Endothelial cell of umbilical vein (primary cell): ENCODE data around the gene ATP6AP2. TPM values are rescaled to one million over a fixed set of nuclear protein-coding genes. Genes with fewer than 3 reads are reported as not detected.

Experiments used
- BruUV-seq: library from RNA; stranded (reverse); fragments of 400-500 nt; replicated peaks from 2 replicates; lab custom pipeline; 2021; lab: Mats Ljungman, UMichigan
- CTCF ChIA-PET: fragments of 300-600, 350-600 bp; sonication (Branson Sonifier 250); formaldehyde crosslinking; loops from one replicate; lab custom pipeline; 2021; ENCODE audit warnings: antibody characterized with exemption, inconsistent platforms; lab: Charles Lee
- POLR2A ChIA-PET: fragments of 300-600, 350-600 bp; sonication (Branson Sonifier 250); formaldehyde crosslinking; loops from one replicate; lab custom pipeline; 2021; ENCODE audit warnings: antibody characterized with exemption, inconsistent platforms; lab: Charles Lee
- DNase-seq: peaks from one replicate; pipeline ENCODE4 v3.0.0-alpha.2; 2011; ENCODE audit warnings: low read depth, low spot score
- FAIRE-seq: peaks from 2 replicates; lab custom pipeline; 2011; peaks lifted over from hg19 to GRCh38; lab: Jason Lieb, UNC
- H2AFZ ChIP-seq: 2 replicates; pipeline ENCODE4 v1.6.0; 2012; ENCODE audit warnings: low read depth, low read length, control low read depth, inconsistent platforms
- H3K27ac ChIP-seq: 2 replicates; pipeline ENCODE4 v1.5.1; 2011; ENCODE audit warnings: low read depth, mild to moderate bottlenecking, control low read depth, low read length, moderate library complexity; ENCODE audit not compliant: insufficient read depth
- H3K27me3 ChIP-seq, 2 experiments: 2 replicates each; pipeline versions ENCODE4 v1.6.0 to v1.6.1; 2011; ENCODE audit warnings: low read length in 2 of 2, mixed read lengths in 1 of 2; ENCODE audit not compliant: control insufficient read depth in 2 of 2, insufficient read depth in 2 of 2
- H3K36me3 ChIP-seq, 2 experiments: 2 replicates in 1 of 2; 3 replicates in 1 of 2; pipeline ENCODE4 v1.5.1; 2011; ENCODE audit warnings: low read length in 2 of 2, mild to moderate bottlenecking in 1 of 2, moderate library complexity in 1 of 2; ENCODE audit not compliant: control insufficient read depth in 2 of 2, insufficient read depth in 2 of 2; ENCODE audit errors: extremely low read depth in 1 of 2
- H3K4me1 ChIP-seq: 3 replicates; pipeline ENCODE4 v1.5.1; 2011; ENCODE audit warnings: mild to moderate bottlenecking, low read length; ENCODE audit not compliant: control insufficient read depth, insufficient read depth; ENCODE audit errors: extremely low read depth
- H3K4me2 ChIP-seq: 2 replicates; pipeline ENCODE4 v1.6.1; 2011; ENCODE audit warnings: low read length, control low read depth, mixed read lengths; ENCODE audit not compliant: insufficient read depth
- H3K4me3 ChIP-seq, 3 experiments: fragments of 200-600 bp in 1 of 3; sonication (generic), shearing (Covaris generic) in 1 of 3; replicated peaks in 1 of 3; 2 replicates each; pipeline ENCODE4 v1.5.1; 2011 to 2016; ENCODE audit warnings: control low read depth in 3 of 3, low read length in 3 of 3, mild to moderate bottlenecking in 2 of 3, inconsistent platforms in 1 of 3, low read depth in 1 of 3, moderate library complexity in 1 of 3; ENCODE audit not compliant: insufficient read depth in 1 of 3
- H3K79me2 ChIP-seq: 2 replicates; pipeline ENCODE4 v1.6.0; 2012; ENCODE audit warnings: low read length, inconsistent platforms; ENCODE audit not compliant: control insufficient read depth, insufficient read depth
- H3K9ac ChIP-seq: replicated peaks from 2 replicates; pipeline ENCODE3; 2011; ENCODE audit warnings: low read length, control low read depth; ENCODE audit not compliant: insufficient read depth; ENCODE audit errors: extremely low read depth
- H3K9me1 ChIP-seq: replicated peaks from 3 replicates; pipeline ENCODE4 v1.6.0; 2011; ENCODE audit warnings: mild to moderate bottlenecking, low read length; ENCODE audit not compliant: control insufficient read depth, insufficient read depth; ENCODE audit errors: extremely low read depth
- H3K9me3 ChIP-seq: replicated peaks from 2 replicates; pipeline ENCODE4 v1.5.1; 2012; ENCODE audit warnings: low read length, inconsistent platforms; ENCODE audit not compliant: control insufficient read depth, insufficient read depth
- H4K20me1 ChIP-seq: replicated peaks from 2 replicates; pipeline ENCODE3; 2011; ENCODE audit warnings: mild to moderate bottlenecking, low read length; ENCODE audit not compliant: control insufficient read depth, insufficient read depth; ENCODE audit errors: extremely low read depth
- CTCF ChIP-seq, 2 donors: IDR thresholded peaks; 1 replicate in 1 of 2; 2 replicates in 1 of 2; pipeline ENCODE4 v1.5.1; 2011; ENCODE audit warnings: low read length in 2 of 2, mild to moderate bottlenecking in 2 of 2, moderate library complexity in 2 of 2, control low read depth in 1 of 2, inconsistent platforms in 1 of 2, low read depth in 1 of 2; ENCODE audit not compliant: insufficient read depth in 1 of 2; ENCODE audit errors: extremely low read depth in 1 of 2
- EZH2 ChIP-seq: IDR thresholded peaks from 2 replicates; pipeline ENCODE4 v1.6.1; 2012; ENCODE audit warnings: borderline replicate concordance, low read depth, mild to moderate bottlenecking, moderate library complexity, low read length, inconsistent platforms; ENCODE audit not compliant: severe bottlenecking
- FOS ChIP-seq: IDR thresholded peaks from 2 replicates; pipeline ENCODE4 v1.6.1; 2011; ENCODE audit warnings: mild to moderate bottlenecking, low read length, moderate library complexity, borderline replicate concordance; ENCODE audit not compliant: insufficient read depth
- GATA2 ChIP-seq: IDR thresholded peaks from 2 replicates; pipeline ENCODE4 v1.7.0; 2011; ENCODE audit warnings: low read depth, mild to moderate bottlenecking, moderate library complexity, mixed read lengths, low read length; ENCODE audit not compliant: insufficient read length, insufficient read depth
- JUN ChIP-seq: IDR thresholded peaks from 2 replicates; pipeline ENCODE4 v1.6.1; 2011; ENCODE audit warnings: borderline replicate concordance, low read depth; ENCODE audit not compliant: insufficient read length, insufficient read depth
- MAX ChIP-seq: IDR thresholded peaks from 2 replicates; pipeline ENCODE4 v1.6.1; 2011; ENCODE audit not compliant: insufficient read depth, insufficient read length
- MYC ChIP-seq: IDR thresholded peaks from one replicate; pipeline ENCODE4 v1.6.1; 2011; ENCODE audit warnings: mild to moderate bottlenecking, low read depth, low read length
- POLR2A ChIP-seq: IDR thresholded peaks from 2 replicates; pipeline ENCODE4 v1.6.1; 2012; ENCODE audit warnings: low read depth, mild to moderate bottlenecking, control low read depth, low read length
- POLR2AphosphoS5 ChIP-seq: IDR thresholded peaks from 2 replicates; pipeline ENCODE4 v1.6.1; 2012; ENCODE audit warnings: low read depth, mild to moderate bottlenecking, control low read depth, low read length, moderate library complexity; ENCODE audit not compliant: insufficient read depth
- dilution Hi-C: fragments of 300-500 bp; cut with MboI; formaldehyde crosslinking; loops from one replicate; pipeline ENCODE4 v1.15.0; 2019; ENCODE audit warnings: low sequenced_read_pairs; ENCODE audit not compliant: extremely low pct_ligation_motif_present
- intact Hi-C: fragments of 100-400 bp; cut with micrococcal nuclease; formaldehyde crosslinking; loops from one replicate; pipeline ENCODE4 v1.10.0; 2022
- polyA plus RNA-seq, 4 experiments: library from polyadenylated mRNA; depleted of rRNA in 3 of 4; stranded (reverse) in 3 of 4; unstranded in 1 of 4; fragments of >200 nt; gene quantifications; 2 replicates each; pipeline versions ENCODE4 v1.2.1 to v1.2.3, GENCODE V29; 2011 to 2012; ENCODE audit warnings: missing spikeins in 1 of 4
- total RNA-seq: library from RNA; stranded (reverse); gene quantifications from 2 replicates; pipeline ENCODE4 v1.2.3, GENCODE V29; 2021

The ATP6AP2 gene
- total and polyA plus RNA-seq, 2 donors (not counting 3 experiments of a cell fraction or from before 2014, with no cell fraction given): 84.6 to 95.9 TPM

- H3K27me3 ChIP-seq: no peaks in the 10 kb centered on the region
- H3K9ac ChIP-seq: no peak overlapping the region
- CTCF ChIA-PET: no interaction called here
- H4K20me1 ChIP-seq: no peaks in the 10 kb centered on the region
- intact Hi-C loops: no loop called here
- H3K4me1 ChIP-seq: no peaks in the 10 kb centered on the region
- BruUV-seq: no TSS peak
- H3K36me3 ChIP-seq: peaks cover 2 to 20% of the 10 kb centered on the region in 2 experiments
- H3K9me3 ChIP-seq: no peaks in the 10 kb centered on the region
- no peaks in the 10 kb centered on the region for H3K9me1 ChIP-seq
- no peak for TF ChIP-seq FOS
- TF ChIP-seq POLR2AphosphoS5: no peak
- TF ChIP-seq MAX: no peak
- TF ChIP-seq CTCF (IDR thresholded peaks at IDR 0.05; ENCODE audit: extremely low read depth in 1 of 2, insufficient read depth in 1 of 2, low read depth in 1 of 2, low read length in 2 of 2): no peak
- TF ChIP-seq JUN: no peak
- no peak for TF ChIP-seq POLR2A
- H2AFZ ChIP-seq: no peak overlapping the region
- H3K4me3 ChIP-seq: no peak overlapping the region
- no peak overlapping the region for H3K4me2 ChIP-seq
- H3K27ac ChIP-seq: no peak overlapping the region
- no peak for FAIRE-seq
- no peaks in the 10 kb centered on the region for H3K79me2 ChIP-seq
- dilution Hi-C loops: no loop called here
- POLR2A ChIA-PET: no interaction called here
- DNase-seq: no peak
These were observed 51.4 kb downstream of the ATP6AP2 start for GRCh38 chrX:40632199-40632598.

- Histone ChIP-seq H2AFZ (no peak overlapping the region), H3K27ac (no peak overlapping the region), H3K27me3 (no peaks in the 10 kb centered on the region), H4K20me1 (no peaks in the 10 kb centered on the region), H3K4me2 (no peak overlapping the region), H3K36me3 (peaks cover 3 to 12% of the 10 kb centered on the region in 2 experiments), H3K9me1 (no peaks in the 10 kb centered on the region), H3K9ac (no peak overlapping the region), H3K9me3 (no peaks in the 10 kb centered on the region), H3K4me1 (no peaks in the 10 kb centered on the region), H3K79me2 (peaks cover 23% of the 10 kb centered on the region), H3K4me3 (no peak overlapping the region)
- POLR2A ChIA-PET: no interaction called here
- DNase-seq: no peak
- dilution Hi-C loops (no loop called here), intact Hi-C loops (no loop called here)
- no peak for FAIRE-seq
- BruUV-seq: no TSS peak
- CTCF ChIA-PET: no interaction called here
- no peak for TF ChIP-seq FOS
- no peak for TF ChIP-seq GATA2
- no peak for TF ChIP-seq MYC
- TF ChIP-seq POLR2A: no peak
- TF ChIP-seq CTCF (IDR thresholded peaks at IDR 0.05; ENCODE audit: extremely low read depth in 1 of 2, insufficient read depth in 1 of 2, low read depth in 1 of 2, low read length in 2 of 2): no peak
- no peak for TF ChIP-seq POLR2AphosphoS5
- TF ChIP-seq JUN: no peak
- TF ChIP-seq EZH2: no peak
- TF ChIP-seq MAX: no peak
These were observed 56.9 kb downstream of the ATP6AP2 start for GRCh38 chrX:40637687-40638086.
